NT2/D1 (cell line): ENCODE data around the gene SKOR2.

Experiments
- DNase-seq: peaks from one replicate; pipeline ENCODE4 v3.0.0-alpha.2; 2011; ENCODE audit warnings: low read depth, low spot score
- H3K27me3 ChIP-seq: 2 replicates; pipeline ENCODE4 v1.6.0; 2011; ENCODE audit warnings: mild to moderate bottlenecking; ENCODE audit not compliant: insufficient read length, insufficient read depth
- H3K36me3 ChIP-seq: 2 replicates; pipeline ENCODE4 v1.6.1; 2011; ENCODE audit warnings: mild to moderate bottlenecking, low read length, mixed read lengths; ENCODE audit not compliant: insufficient read depth, insufficient read length
- H3K4me1 ChIP-seq: 2 replicates; pipeline ENCODE4 v1.5.1; 2011; ENCODE audit not compliant: insufficient read depth, insufficient read length
- H3K4me3 ChIP-seq: 2 replicates; pipeline ENCODE4 v1.5.1; 2011; ENCODE audit warnings: low read depth; ENCODE audit not compliant: insufficient read length
- H3K9ac ChIP-seq: 2 replicates; pipeline ENCODE4 v1.6.0; 2011; ENCODE audit warnings: low read depth; ENCODE audit not compliant: insufficient read length
- H3K9me3 ChIP-seq: 2 replicates; pipeline ENCODE4 v1.5.1; 2011; ENCODE audit warnings: mild to moderate bottlenecking, low read length; ENCODE audit not compliant: insufficient read depth
- SUZ12 ChIP-seq: IDR thresholded peaks from 2 replicates; pipeline ENCODE4 v1.6.1; 2011; ENCODE audit not compliant: insufficient read length, insufficient read depth; ENCODE audit errors: extremely low read depth
- YY1 ChIP-seq: IDR thresholded peaks from 2 replicates; pipeline ENCODE4 v1.6.1; 2011; ENCODE audit not compliant: insufficient read length, insufficient read depth
- ZNF274 ChIP-seq: IDR thresholded peaks from 2 replicates; pipeline ENCODE4 v1.6.1; 2011; ENCODE audit warnings: mild to moderate bottlenecking, low read depth, low read length

The SKOR2 gene

DNA sequence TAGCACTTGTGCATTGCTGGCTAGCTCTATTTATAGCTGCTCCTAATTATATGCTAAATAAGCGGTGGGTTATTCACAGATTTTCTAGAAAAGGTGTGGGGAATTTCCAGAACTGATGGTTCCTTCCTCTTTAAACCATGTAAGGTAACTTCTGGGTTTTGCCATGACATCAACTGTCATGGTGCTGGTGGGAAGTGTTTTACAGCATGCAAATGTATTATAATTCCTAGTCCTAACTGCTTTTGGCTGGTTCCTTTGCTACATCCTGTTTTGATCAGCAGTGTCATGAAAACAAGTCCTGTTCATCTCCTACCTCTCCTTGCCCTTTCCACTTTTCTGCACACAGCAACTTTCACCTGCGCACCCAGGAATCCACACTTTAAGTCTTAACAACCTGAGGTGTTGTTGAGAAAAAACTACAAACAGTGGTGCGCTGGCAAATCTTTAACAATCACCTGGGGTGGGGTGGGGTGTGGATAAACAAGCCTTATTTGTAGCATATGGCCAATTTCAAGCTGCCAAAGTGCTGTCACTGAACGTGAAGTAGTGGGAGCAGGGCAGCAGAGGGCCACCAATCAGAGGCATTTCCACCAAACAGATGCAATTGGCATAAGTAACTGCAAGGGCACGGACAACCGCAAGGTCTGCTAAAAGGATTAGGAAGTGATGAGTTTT, 33.4 kb upstream of the SKOR2 start:
- Histone ChIP-seq H3K4me3 (no peak overlapping the region), H3K4me1 (no peaks in the 10 kb centered on the region), H3K9me3 (no peaks in the 10 kb centered on the region), H3K9ac (no peak overlapping the region), H3K36me3 (no peaks in the 10 kb centered on the region), H3K27me3 (no peaks in the 10 kb centered on the region)
- DNase-seq = no peak
- TF ChIP-seq SUZ12 (no peak), YY1 (no peak), ZNF274 (no peak)

DNA sequence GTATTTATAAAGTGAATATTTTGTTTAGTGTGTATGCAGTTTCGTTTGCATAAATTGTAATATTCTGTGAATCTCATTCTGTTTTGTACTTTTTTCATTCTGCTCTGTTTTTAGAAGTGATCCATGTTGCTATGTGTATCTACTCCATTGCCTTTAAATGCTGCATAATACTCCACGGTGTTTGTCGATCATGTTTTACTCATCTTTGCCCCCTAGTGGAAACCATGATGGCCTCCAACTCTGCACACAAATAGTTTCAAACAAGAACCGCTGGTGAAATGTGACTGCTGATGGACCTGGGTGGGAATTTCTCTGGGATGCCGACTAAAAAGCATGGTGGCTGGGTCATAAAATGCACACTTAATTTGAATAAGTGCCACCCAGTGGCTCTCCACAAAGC, 32.0 kb upstream of the SKOR2 start:
- Histone ChIP-seq H3K9ac (no peak overlapping the region), H3K9me3 (no peaks in the 10 kb centered on the region), H3K27me3 (no peaks in the 10 kb centered on the region), H3K4me3 (no peak overlapping the region), H3K4me1 (no peaks in the 10 kb centered on the region), H3K36me3 (no peaks in the 10 kb centered on the region)
- no peak for DNase-seq
- TF ChIP-seq ZNF274 = no peak
- no peak for TF ChIP-seq SUZ12
- TF ChIP-seq YY1 = no peak

DNA sequence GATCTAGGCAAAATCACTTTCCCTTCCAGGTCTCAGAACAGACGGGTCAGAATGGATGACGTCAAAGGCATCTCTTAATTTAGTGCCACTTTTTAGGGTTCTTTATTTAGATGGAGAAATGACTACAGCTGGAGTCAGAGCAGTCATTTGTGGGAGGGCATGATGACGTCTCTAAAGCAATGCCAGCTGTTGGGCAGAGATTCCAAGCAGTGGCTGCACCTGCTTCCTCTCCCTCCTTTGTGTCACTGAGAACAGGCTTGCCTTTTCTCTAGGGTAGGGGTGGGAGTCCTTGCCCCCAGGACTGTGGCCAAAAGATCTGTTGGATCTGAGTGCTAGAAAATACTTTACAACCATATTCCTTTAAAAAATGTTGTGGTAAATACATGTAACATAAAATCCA, 28.7 kb upstream of the SKOR2 start:
- Histone ChIP-seq H3K36me3 (no peaks in the 10 kb centered on the region), H3K27me3 (no peaks in the 10 kb centered on the region), H3K4me3 (no peak overlapping the region), H3K4me1 (no peaks in the 10 kb centered on the region), H3K9me3 (no peaks in the 10 kb centered on the region), H3K9ac (no peak overlapping the region)
- TF ChIP-seq SUZ12 = no peak
- TF ChIP-seq YY1 = no peak
- TF ChIP-seq ZNF274 = no peak
- no peak for DNase-seq

DNA sequence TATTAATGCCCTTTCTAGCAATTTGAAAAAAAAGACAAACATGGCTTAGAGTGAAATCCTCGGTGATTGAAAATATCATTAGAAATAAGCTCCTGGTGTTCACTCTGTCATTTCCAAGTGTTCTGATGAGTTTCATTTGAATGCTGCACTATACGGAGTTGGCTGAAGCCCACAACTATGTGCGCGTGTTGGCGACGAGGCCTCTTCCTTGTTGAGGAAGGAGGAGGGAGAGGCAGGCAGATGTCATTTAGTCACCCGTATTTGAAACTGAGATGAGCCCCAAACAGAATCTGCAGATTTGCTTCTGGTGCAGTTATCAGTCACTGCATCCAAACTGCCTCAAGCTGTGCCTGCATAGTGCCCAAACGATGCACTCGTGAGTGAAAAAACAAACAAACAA, 23.5 kb upstream of the SKOR2 start:
- Histone ChIP-seq H3K4me1 (no peaks in the 10 kb centered on the region), H3K9me3 (no peaks in the 10 kb centered on the region), H3K27me3 (no peaks in the 10 kb centered on the region), H3K4me3 (no peak overlapping the region), H3K9ac (no peak overlapping the region), H3K36me3 (no peaks in the 10 kb centered on the region)
- no peak for TF ChIP-seq SUZ12
- TF ChIP-seq YY1 = no peak
- no peak for TF ChIP-seq ZNF274
- DNase-seq = no peak

- no peak overlapping the region for H3K4me3 ChIP-seq
- no peak overlapping the region for H3K9ac ChIP-seq
- H3K27me3 ChIP-seq = peaks cover 56% of the 10 kb centered on the region
- DNase-seq = no peak
- TF ChIP-seq ZNF274 (no peak), SUZ12 (no peak), YY1 (no peak)
- peaks cover 4% of the 10 kb centered on the region for H3K4me1 ChIP-seq
- H3K36me3 ChIP-seq = no peaks in the 10 kb centered on the region
- H3K9me3 ChIP-seq = no peaks in the 10 kb centered on the region
Observed at GRCh38 chr18:47265197-47265596, 13.7 kb upstream of the SKOR2 start.

DNA sequence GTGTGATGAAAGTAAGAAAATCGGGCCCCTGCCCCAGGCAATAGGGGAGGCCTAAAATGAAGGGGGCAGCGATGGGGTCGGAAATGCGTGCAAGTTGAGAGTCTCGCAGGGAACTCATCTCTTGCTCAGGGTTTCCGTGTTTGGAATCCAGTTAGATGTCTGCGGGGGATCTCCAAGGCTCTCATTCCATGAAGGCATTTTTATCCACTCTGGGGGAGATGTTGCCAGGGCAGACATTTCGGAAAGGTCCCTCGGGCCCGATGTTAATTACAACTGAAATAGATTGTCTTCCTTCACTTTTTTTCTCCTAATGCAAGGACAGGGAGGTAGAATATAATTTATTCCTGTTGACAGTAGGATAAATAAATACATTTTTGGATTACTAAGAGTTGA, 12.8 kb upstream of the SKOR2 start:
- peaks cover 65% of the 10 kb centered on the region for H3K27me3 ChIP-seq
- TF ChIP-seq SUZ12 (no peak), YY1 (no peak), ZNF274 (no peak)
- H3K36me3 ChIP-seq = no peaks in the 10 kb centered on the region
- H3K9me3 ChIP-seq = no peaks in the 10 kb centered on the region
- H3K4me1 ChIP-seq = peaks cover 4% of the 10 kb centered on the region
- peak overlapping the region; percentile 66 for H3K4me3 ChIP-seq
- no peak for DNase-seq
- peak overlapping the region; percentile 74 for H3K9ac ChIP-seq

DNA sequence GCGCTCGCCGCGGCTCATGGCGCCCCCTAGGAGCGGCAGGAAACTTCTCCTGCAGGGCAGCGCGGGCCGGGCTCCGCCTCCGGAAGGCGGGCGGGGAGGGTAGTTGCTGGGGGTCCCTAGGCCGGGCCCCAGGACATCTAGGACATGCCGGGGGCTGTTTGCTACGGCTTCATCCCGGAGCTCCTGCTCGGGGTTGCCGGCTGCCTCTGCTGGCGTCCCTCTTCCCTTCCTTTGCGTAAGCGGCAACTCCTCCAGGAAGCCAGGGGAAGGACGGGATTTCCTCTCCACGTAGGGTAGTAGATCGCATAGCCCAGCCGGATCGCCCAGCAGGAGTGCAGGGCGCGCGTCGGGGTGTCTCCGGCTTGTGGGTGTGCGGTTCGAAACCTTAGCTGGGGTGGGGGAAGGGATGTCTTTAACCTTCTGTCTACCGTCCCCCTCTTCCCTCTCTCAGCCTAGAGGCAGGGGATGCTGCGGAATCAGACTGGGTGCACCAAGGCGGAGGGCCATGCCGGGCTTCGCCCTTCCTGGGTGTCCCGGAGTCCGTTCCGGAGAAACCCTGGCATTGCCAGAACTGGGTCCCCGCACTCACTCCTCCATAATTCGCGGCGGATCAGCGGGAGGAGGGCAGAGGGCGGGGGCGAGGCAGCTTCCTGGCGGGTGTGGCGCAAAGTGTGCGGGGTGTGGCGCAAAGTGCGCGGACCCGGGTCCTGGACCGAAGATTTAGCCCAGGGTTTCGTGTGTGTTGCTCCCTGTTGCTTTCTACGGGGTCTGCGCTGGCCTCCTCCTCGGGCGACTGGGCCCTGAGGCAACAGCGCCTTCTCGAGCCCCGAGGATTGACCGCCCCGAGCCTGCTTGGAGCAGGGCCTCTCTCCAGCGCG, 12.2 kb upstream of the SKOR2 start:
- Histone ChIP-seq H3K36me3 (no peaks in the 10 kb centered on the region), H3K4me3 (peak overlapping the region; percentile 66), H3K9me3 (no peaks in the 10 kb centered on the region), H3K4me1 (peaks cover 4% of the 10 kb centered on the region), H3K9ac (peak overlapping the region; percentile 74), H3K27me3 (peaks cover 71% of the 10 kb centered on the region)
- DNase-seq = no peak
- TF ChIP-seq SUZ12 = no peak
